HCT116 (cell line): ENCODE data around the gene WDR27. TPM values are rescaled to one million over a fixed set of nuclear protein-coding genes. Genes with fewer than 3 reads are reported as not detected.

ENCODE experiments used
- ATAC-seq: fragments of 200-7000 bp; cut with Tn5 transposase; 2 replicates; pipeline ENCODE4 v1.9.1; 2020; ENCODE audit warnings: mild to moderate bottlenecking, moderate library complexity
- BruUV-seq: library from RNA; stranded (reverse); fragments of 400-500 nt; replicated peaks from 2 replicates; lab custom pipeline; 2021; lab: Mats Ljungman, UMichigan
- CTCF ChIA-PET: fragments of 300-600 bp; sonication (Branson Sonifier 250); formaldehyde crosslinking; loops from one replicate; lab custom pipeline; 2021; ENCODE audit warnings: antibody characterized with exemption; lab: Charles Lee
- POLR2A ChIA-PET: fragments of 300-600, 350-600 bp; sonication (Branson Sonifier 250); formaldehyde crosslinking; loops from one replicate; lab custom pipeline; 2021; ENCODE audit warnings: antibody characterized with exemption; lab: Charles Lee
- RAD21 ChIA-PET, 2 experiments: fragments of 300-600 bp; sonication (Branson Sonifier 250); formaldehyde crosslinking; loops; one replicate each; lab custom pipeline; 2023; ENCODE audit warnings: low total read pairs in 2 of 2; ENCODE audit not compliant: uncharacterized antibody in 2 of 2, unreplicated experiment in 2 of 2, low non-redundant PET in 1 of 2; lab: Charles Lee
- DNase-seq: peaks from one replicate; pipeline ENCODE4 v3.0.0-alpha.2; 2010; ENCODE audit warnings: low read depth, low spot score
- H2AFZ ChIP-seq: fragments of 200-600 bp; shearing (Covaris generic), sonication (generic); 2 replicates; pipeline ENCODE4 v1.6.1; 2017; ENCODE audit warnings: low read depth, mixed run types, mixed read lengths, antibody characterized with exemption, low read length; ENCODE audit not compliant: poor library complexity, severe bottlenecking
- H3K27ac ChIP-seq: 2 replicates; pipeline ENCODE4 v1.5.1; 2012; ENCODE audit warnings: low read depth, low read length
- H3K27me3 ChIP-seq: fragments of 200-600 bp; sonication (generic); 2 replicates; pipeline ENCODE4 v1.6.1; 2016; ENCODE audit warnings: mixed run types, low read length, mixed read lengths; ENCODE audit not compliant: insufficient read depth
- H3K36me3 ChIP-seq, 2 experiments: fragments of 200-500 bp in 1 of 2; fragments of 200-600 bp in 1 of 2; sonication (Bioruptor generic) in 1 of 2; sonication (generic) in 1 of 2; 2 replicates each; pipeline versions ENCODE4 v1.5.1 to v1.6.1; 2014 to 2016; ENCODE audit warnings: low read length in 2 of 2, inconsistent platforms in 1 of 2, mixed read lengths in 1 of 2, mixed run types in 1 of 2; ENCODE audit not compliant: insufficient read depth in 2 of 2, control insufficient read depth in 1 of 2
- H3K4me1 ChIP-seq, 2 experiments: fragments of 200-600 bp in 1 of 2; sonication (generic) in 1 of 2; 2 replicates each; pipeline versions ENCODE4 v1.5.1 to v1.6.1; 2012 to 2017; ENCODE audit warnings: low read length in 2 of 2, inconsistent platforms in 1 of 2, mild to moderate bottlenecking in 1 of 2, mixed read lengths in 1 of 2, mixed run types in 1 of 2, moderate library complexity in 1 of 2; ENCODE audit not compliant: insufficient read depth in 2 of 2, control insufficient read depth in 1 of 2
- H3K4me2 ChIP-seq: fragments of 200-600 bp; sonication (generic); 2 replicates; pipeline ENCODE4 v1.6.1; 2017; ENCODE audit warnings: mixed run types, low read length, mixed read lengths
- H3K4me3 ChIP-seq, 2 experiments: fragments of 200-600 bp in 1 of 2; sonication (generic) in 1 of 2; replicated peaks in 1 of 2; 2 replicates each; pipeline ENCODE4 v1.5.1; 2011 to 2016; ENCODE audit warnings: low read length in 2 of 2, control low read depth in 1 of 2, low read depth in 1 of 2, mild to moderate bottlenecking in 1 of 2, mixed read lengths in 1 of 2, mixed run types in 1 of 2
- H3K79me2 ChIP-seq: fragments of 200-600 bp; sonication (generic); 2 replicates; pipeline ENCODE4 v1.6.1; 2017; ENCODE audit warnings: mild to moderate bottlenecking, mixed run types, low read length, moderate library complexity, mixed read lengths; ENCODE audit not compliant: insufficient read depth
- H3K9ac ChIP-seq: fragments of 200-600 bp; sonication (generic); 2 replicates; pipeline ENCODE4 v1.6.1; 2016; ENCODE audit warnings: low read length, mixed read lengths
- H3K9me2 ChIP-seq: fragments of 200-600 bp; sonication (generic), shearing (Covaris generic); 2 replicates; pipeline ENCODE4 v1.6.1; 2017; ENCODE audit warnings: mixed run types, mild to moderate bottlenecking, moderate library complexity; ENCODE audit not compliant: insufficient read depth
- H3K9me3 ChIP-seq, 2 experiments: fragments of 200-500 bp in 1 of 2; fragments of 200-600 bp in 1 of 2; sonication (Bioruptor generic) in 1 of 2; sonication (generic) in 1 of 2; 2 replicates each; pipeline ENCODE4 v1.6.1; 2014 to 2017; ENCODE audit warnings: low read length in 2 of 2, mixed read lengths in 2 of 2, inconsistent platforms in 1 of 2, low read depth in 1 of 2, mild to moderate bottlenecking in 1 of 2, mixed run types in 1 of 2, moderate library complexity in 1 of 2; ENCODE audit not compliant: control insufficient read depth in 1 of 2, insufficient read depth in 1 of 2
- H4K20me1 ChIP-seq: fragments of 200-600 bp; sonication (generic), shearing (Covaris generic); 2 replicates; pipeline ENCODE4 v1.6.1; 2017; ENCODE audit warnings: mixed run types, mild to moderate bottlenecking, moderate library complexity; ENCODE audit not compliant: insufficient read depth
- CBX3 ChIP-seq: IDR thresholded peaks from 2 replicates; pipeline ENCODE4 v1.6.1; 2012; ENCODE audit warnings: low read depth
- FOSL1 ChIP-seq: IDR thresholded peaks from 2 replicates; pipeline ENCODE4 v1.6.1; 2012; ENCODE audit warnings: low read depth
- JUND ChIP-seq: IDR thresholded peaks from 2 replicates; pipeline ENCODE4 v1.6.1; 2012
- POLR2A ChIP-seq: IDR thresholded peaks from 2 replicates; pipeline ENCODE4 v1.7.0; 2011; ENCODE audit warnings: borderline replicate concordance; ENCODE audit not compliant: insufficient read depth, insufficient read length; ENCODE audit errors: extremely low read depth
- SIN3A ChIP-seq: IDR thresholded peaks from 2 replicates; pipeline ENCODE4 v1.6.1; 2012; ENCODE audit warnings: low read depth
- TCF7L2 ChIP-seq: IDR thresholded peaks from 2 replicates; pipeline ENCODE4 v1.7.0; 2011; ENCODE audit warnings: borderline replicate concordance, inconsistent platforms; ENCODE audit not compliant: insufficient read depth, insufficient read length; ENCODE audit errors: extremely low read depth
- YY1 ChIP-seq: IDR thresholded peaks from 2 replicates; pipeline ENCODE4 v1.6.1; 2011; ENCODE audit warnings: low read length, low read depth, moderate library complexity, mild to moderate bottlenecking; ENCODE audit not compliant: insufficient replicate concordance; ENCODE audit errors: extremely low read depth
- ZBTB33 ChIP-seq: IDR thresholded peaks from 2 replicates; pipeline ENCODE4 v1.6.1; 2011; ENCODE audit warnings: mild to moderate bottlenecking, low read length, moderate library complexity; ENCODE audit not compliant: insufficient replicate concordance; ENCODE audit errors: extremely low read depth
- ZNF274 ChIP-seq: fragments of 200-500 bp; sonication (Bioruptor generic); IDR thresholded peaks from 2 replicates; pipeline ENCODE4 v1.6.1; 2014; ENCODE audit warnings: mild to moderate bottlenecking, low read depth, low read length, inconsistent platforms
- intact Hi-C: fragments of 100-400 bp; cut with micrococcal nuclease; formaldehyde crosslinking; loops from 2 replicates; pipeline ENCODE4 v1.10.0; 2022
- total RNA-seq: library from RNA; stranded (reverse); gene quantifications from one replicate; pipeline ENCODE4 v1.2.1, GENCODE V29; 2021; ENCODE audit not compliant: unreplicated experiment
- TF ChIP-seq, protein P1 (sequence below), 3 experiments: fragments of 200-600 bp in 1 of 3; sonication (generic) in 1 of 3; IDR thresholded peaks in 2 of 3; conservative IDR thresholded peaks in 1 of 3; 2 replicates each; pipeline ENCODE4 v1.5.1; 2012 to 2017; ENCODE audit warnings: low read depth in 2 of 3, low read length in 2 of 3, antibody characterized with exemption in 1 of 3, borderline replicate concordance in 1 of 3, control low read depth in 1 of 3, mild to moderate bottlenecking in 1 of 3, mixed read lengths in 1 of 3, mixed run types in 1 of 3, moderate library complexity in 1 of 3; ENCODE audit not compliant: insufficient read depth in 1 of 3
- TF ChIP-seq, protein P2 (sequence below): IDR thresholded peaks from 2 replicates; pipeline ENCODE4 v1.6.1; 2012
- TF ChIP-seq, protein P3 (sequence below): IDR thresholded peaks from 2 replicates; pipeline ENCODE4 v1.6.1; 2012

Gene WDR27
- total RNA-seq, 1 experiment from 2014 or later, result 60.6 TPM

GRCh38 chr6:169449221-169449620, 252.6 kb downstream of the WDR27 start:
- no peaks in the 10 kb centered on the region for H3K27me3 ChIP-seq
- intact Hi-C loops, result no loop called here
- H3K79me2 ChIP-seq, result no peaks in the 10 kb centered on the region
- ChIA-PET POLR2A (no interaction called here), CTCF (no interaction called here), RAD21 (no interaction called here)
- no peak overlapping the region for H3K9ac ChIP-seq
- H3K27ac ChIP-seq, result no peak overlapping the region
- no TSS peak for BruUV-seq
- no peaks in the 10 kb centered on the region for H3K36me3 ChIP-seq
- no peak overlapping the region for H3K4me3 ChIP-seq
- no peak overlapping the region for H2AFZ ChIP-seq
- H3K4me2 ChIP-seq, result no peak overlapping the region
- TF ChIP-seq POLR2A (no peak), JUND (no peak), ZBTB33 (no peak), TCF7L2 (no peak), ZNF274 (no peak), YY1 (no peak), FOSL1 (no peak), CBX3 (no peak), SIN3A (no peak)
- TF ChIP-seq, protein P1, sequence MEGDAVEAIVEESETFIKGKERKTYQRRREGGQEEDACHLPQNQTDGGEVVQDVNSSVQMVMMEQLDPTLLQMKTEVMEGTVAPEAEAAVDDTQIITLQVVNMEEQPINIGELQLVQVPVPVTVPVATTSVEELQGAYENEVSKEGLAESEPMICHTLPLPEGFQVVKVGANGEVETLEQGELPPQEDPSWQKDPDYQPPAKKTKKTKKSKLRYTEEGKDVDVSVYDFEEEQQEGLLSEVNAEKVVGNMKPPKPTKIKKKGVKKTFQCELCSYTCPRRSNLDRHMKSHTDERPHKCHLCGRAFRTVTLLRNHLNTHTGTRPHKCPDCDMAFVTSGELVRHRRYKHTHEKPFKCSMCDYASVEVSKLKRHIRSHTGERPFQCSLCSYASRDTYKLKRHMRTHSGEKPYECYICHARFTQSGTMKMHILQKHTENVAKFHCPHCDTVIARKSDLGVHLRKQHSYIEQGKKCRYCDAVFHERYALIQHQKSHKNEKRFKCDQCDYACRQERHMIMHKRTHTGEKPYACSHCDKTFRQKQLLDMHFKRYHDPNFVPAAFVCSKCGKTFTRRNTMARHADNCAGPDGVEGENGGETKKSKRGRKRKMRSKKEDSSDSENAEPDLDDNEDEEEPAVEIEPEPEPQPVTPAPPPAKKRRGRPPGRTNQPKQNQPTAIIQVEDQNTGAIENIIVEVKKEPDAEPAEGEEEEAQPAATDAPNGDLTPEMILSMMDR (IDR thresholded peaks at IDR 0.05 in 2 of 3, conservative IDR thresholded peaks at IDR 0.05 in 1 of 3; ENCODE audit: borderline replicate concordance in 1 of 3, insufficient read depth in 1 of 3, low read depth in 2 of 3, low read length in 2 of 3), result no peak
- TF ChIP-seq, protein P2, sequence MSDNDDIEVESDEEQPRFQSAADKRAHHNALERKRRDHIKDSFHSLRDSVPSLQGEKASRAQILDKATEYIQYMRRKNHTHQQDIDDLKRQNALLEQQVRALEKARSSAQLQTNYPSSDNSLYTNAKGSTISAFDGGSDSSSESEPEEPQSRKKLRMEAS, result no peak
- TF ChIP-seq, protein P3, sequence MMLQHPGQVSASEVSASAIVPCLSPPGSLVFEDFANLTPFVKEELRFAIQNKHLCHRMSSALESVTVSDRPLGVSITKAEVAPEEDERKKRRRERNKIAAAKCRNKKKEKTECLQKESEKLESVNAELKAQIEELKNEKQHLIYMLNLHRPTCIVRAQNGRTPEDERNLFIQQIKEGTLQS, result no peak
- no peaks in the 10 kb centered on the region for H3K9me3 ChIP-seq
- peaks cover 4 to 20% of the 10 kb centered on the region in 2 experiments; a peak in 3 of 4 replicates for H3K4me1 ChIP-seq
- H4K20me1 ChIP-seq, result no peaks in the 10 kb centered on the region
- DNase-seq (no peak), ATAC-seq (no peak)
- H3K9me2 ChIP-seq, result no peaks in the 10 kb centered on the region
